NOMO-1 treated with dmso at 0.1 percent for 144 hours (cell line): Measurements from ENCODE around the gene PRCD.

ENCODE experiments used
- DNase-seq: peaks from one replicate; lab custom pipeline; 2025; ENCODE audit not compliant: unreplicated experiment; lab: John Stamatoyannopoulos, UW

PRCD gene

GRCh38 chr17:76539631-76540271, at the start of gene PRCD:
TSS of gene PRCD (plus strand) at chr17:76540044. CDS start at chr17:76540142, 98 bp downstream.
- DNase-seq, result no peak

GRCh38 chr17:76490112-76490710, 49.6 kb upstream of the PRCD start:
- DNase-seq, result no peak

GRCh38 chr17:76491271-76492122, 48.3 kb upstream of the PRCD start:
- no peak for DNase-seq

- DNase-seq, result no peak
These were observed 47.5 kb upstream of the PRCD start for GRCh38 chr17:76492123-76492988.

GRCh38 chr17:76492989-76493501, 46.8 kb upstream of the PRCD start:
- DNase-seq, result peak; percentile 89

GRCh38 chr17:76493505-76494167, 46.2 kb upstream of the PRCD start:
- no peak for DNase-seq

GRCh38 chr17:76495663-76496400, 44.0 kb upstream of the PRCD start:
- DNase-seq, result no peak

GRCh38 chr17:76496464-76496863, 43.4 kb upstream of the PRCD start:
- no peak for DNase-seq

GRCh38 chr17:76497699-76497978, 42.2 kb upstream of the PRCD start:
- DNase-seq, result no peak

GRCh38 chr17:76497979-76498875, 41.6 kb upstream of the PRCD start:
- DNase-seq, result no peak

GRCh38 chr17:76498876-76499251, 41.0 kb upstream of the PRCD start:
- DNase-seq, result no peak

GRCh38 chr17:76499267-76499667, 40.6 kb upstream of the PRCD start:
- no peak for DNase-seq

GRCh38 chr17:76500074-76500746, 39.6 kb upstream of the PRCD start:
- peak; percentile 31 for DNase-seq

GRCh38 chr17:76500747-76501017, 39.2 kb upstream of the PRCD start:
- DNase-seq, result no peak

GRCh38 chr17:76501018-76501826, 38.6 kb upstream of the PRCD start, which contains the start of gene RHBDF2:
TSS of gene RHBDF2 (minus strand) at chr17:76501423. CDS start at chr17:76481524, 19,899 bp downstream.
- DNase-seq, result peak; percentile 41

GRCh38 chr17:76501827-76502307, 38.0 kb upstream of the PRCD start:
- no peak for DNase-seq
